Measurements from ENCODE around the gene SAP130.
"Not testable (repeated sequence)": the region's sequence is repeated elsewhere in the genome, so short reads cannot be mapped to it uniquely, and the experiment has no call there.

SAP130 gene

GRCh38 chr2:127945281-127945680 lies 82.6 kb downstream of the SAP130 start:
- no peak for DNase-seq

GRCh38 chr2:127943186-127943585 lies 84.7 kb downstream of the SAP130 start:
- no peak for DNase-seq

- DNase-seq: no peak
Measured at GRCh38 chr2:127942002-127942401, 85.9 kb downstream of the SAP130 start.

- no peak for DNase-seq
Measured at GRCh38 chr2:127941461-127941860, 86.4 kb downstream of the SAP130 start.

- no peak for DNase-seq
Measured at GRCh38 chr2:127940641-127941040, 87.2 kb downstream of the SAP130 start.

- no peak for DNase-seq
Measured at GRCh38 chr2:127935337-127935736, 92.5 kb downstream of the SAP130 start.

- no peak for DNase-seq
Measured at GRCh38 chr2:127932199-127932876, 95.5 kb downstream of the SAP130 start.

GRCh38 chr2:127929449-127929848 lies 98.4 kb downstream of the SAP130 start:
- no peak for DNase-seq

GRCh38 chr2:127927384-127927783 lies 100.5 kb downstream of the SAP130 start:
- DNase-seq: no peak

- DNase-seq: no peak
Measured at GRCh38 chr2:127917916-127918315, 109.9 kb downstream of the SAP130 start.

GRCh38 chr2:127913808-127914457 lies 113.9 kb downstream of the SAP130 start:
- no peak for DNase-seq

- DNase-seq: no peak
Measured at GRCh38 chr2:127911737-127912136, 116.1 kb downstream of the SAP130 start.

GRCh38 chr2:127910415-127910814 lies 117.4 kb downstream of the SAP130 start:
- no peak for DNase-seq

GRCh38 chr2:127909019-127909418 lies 118.8 kb downstream of the SAP130 start:
- DNase-seq: no peak

- not testable (repeated sequence) for DNase-seq
Measured at GRCh38 chr2:127907733-127908400, 120.0 kb downstream of the SAP130 start.

GRCh38 chr2:127906206-127906926 lies 121.5 kb downstream of the SAP130 start:
- no peak for DNase-seq

GRCh38 chr2:127901339-127902056 lies 126.4 kb downstream of the SAP130 start:
- no peak for DNase-seq

- no peak for DNase-seq
Measured at GRCh38 chr2:127897531-127898211, 130.2 kb downstream of the SAP130 start.

GRCh38 chr2:127893494-127893893 lies 134.4 kb downstream of the SAP130 start:
- DNase-seq: no peak

GRCh38 chr2:127893033-127893432 lies 134.8 kb downstream of the SAP130 start:
- DNase-seq: no peak

- DNase-seq: no peak
Measured at GRCh38 chr2:127891811-127892210, 136.0 kb downstream of the SAP130 start.
